ENCODE measurements around the gene ATP6V0A1. TPM values are rescaled to one million over a fixed set of nuclear protein-coding genes. Genes with fewer than 3 reads are reported as not detected.
"Not testable (repeated sequence)": the region's sequence is repeated elsewhere in the genome, so short reads cannot be mapped to it uniquely, and the experiment has no call there.

ATP6V0A1 gene
- total RNA-seq, 2 donors from 2014 or later, result 6.7 to 13.9 TPM

GRCh38 chr17:42449838-42450237, 8.8 kb upstream of the ATP6V0A1 start:
- not testable (repeated sequence) for H3K9me3 Mint-ChIP-seq; DNase-seq (ENCODE audit: low spot score); H3K4me3 Mint-ChIP-seq; H3K4me1 Mint-ChIP-seq (ENCODE audit: low read depth in 2 of 2); H3K36me3 Mint-ChIP-seq; ATAC-seq
- Mint-ChIP-seq H3K27me3 (peaks cover 11 to 12% of the 10 kb centered on the region in 2 donors), H3K27ac (peak overlapping the region in 1 of 2 donors; percentile 5)

DNA sequence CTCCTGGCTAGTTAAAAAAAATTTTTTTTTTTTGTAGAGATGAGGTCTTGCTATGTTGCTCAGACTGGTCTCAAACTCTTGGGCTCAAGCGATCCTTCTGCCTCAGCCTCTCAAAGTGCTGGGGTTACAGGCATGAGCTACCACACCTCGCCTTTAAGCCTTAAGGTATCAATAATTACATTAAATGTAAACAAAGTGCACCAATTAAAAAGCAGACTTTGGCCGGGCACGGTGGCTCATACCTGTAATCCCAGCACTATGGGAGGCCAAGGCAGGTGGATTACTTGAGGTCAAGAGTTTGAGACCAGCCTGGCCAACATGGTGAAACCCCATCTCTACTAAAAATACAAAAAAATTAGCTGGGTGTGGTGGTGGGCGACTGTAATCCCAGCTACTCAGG, 7.4 kb upstream of the ATP6V0A1 start:
- H3K4me3 Mint-ChIP-seq; ATAC-seq; DNase-seq (ENCODE audit: low spot score); H3K27me3 Mint-ChIP-seq; H3K27ac Mint-ChIP-seq; H3K36me3 Mint-ChIP-seq; H3K9me3 Mint-ChIP-seq; H3K4me1 Mint-ChIP-seq (ENCODE audit: low read depth in 2 of 2): not testable (repeated sequence)

DNA sequence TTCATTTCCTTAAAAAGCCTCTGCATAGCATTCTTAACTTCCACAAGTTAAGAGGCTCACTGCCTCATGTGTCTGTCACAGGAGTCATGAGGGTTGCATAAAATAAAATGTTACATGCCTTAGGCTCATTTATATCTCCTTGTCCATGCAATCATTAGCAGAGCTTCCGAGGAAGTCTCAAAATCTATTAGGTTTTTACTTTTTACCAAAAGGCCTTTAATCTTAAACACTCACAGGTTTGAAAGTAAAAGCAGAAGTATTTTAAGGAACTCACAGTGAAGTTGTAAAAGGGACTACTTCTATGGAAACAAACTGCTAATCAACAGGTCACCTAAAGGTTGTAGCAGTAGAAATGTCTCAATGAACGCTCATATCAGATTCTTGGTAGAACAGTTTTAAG, 5.2 kb upstream of the ATP6V0A1 start:
- ATAC-seq, result no peak
- peak overlapping the region; percentile 0 to 2 for H3K27ac Mint-ChIP-seq

DNA sequence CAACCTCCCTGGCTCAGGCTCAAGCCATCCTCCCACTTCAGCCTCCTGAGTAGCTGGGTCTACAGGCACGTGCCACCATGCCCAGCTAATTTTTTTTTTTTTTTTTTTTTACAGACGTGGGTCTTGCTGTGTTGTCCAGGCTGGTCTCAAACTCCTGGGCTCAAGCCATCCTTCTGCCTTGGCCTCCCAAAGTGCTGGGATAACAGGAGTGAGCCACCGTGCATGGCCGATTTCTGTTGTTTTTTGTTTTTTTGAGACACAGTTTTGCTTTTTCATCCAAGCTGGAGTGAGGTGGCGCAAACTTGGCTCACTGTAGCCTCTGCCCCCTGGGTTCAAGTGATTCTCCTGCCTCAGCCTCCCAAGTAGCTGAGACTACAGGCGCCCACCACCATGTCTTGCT, 3.7 kb upstream of the ATP6V0A1 start:
- H3K9me3 Mint-ChIP-seq; ATAC-seq; H3K36me3 Mint-ChIP-seq; H3K4me3 Mint-ChIP-seq; DNase-seq (ENCODE audit: low spot score): not testable (repeated sequence)
- Mint-ChIP-seq H3K4me1 (ENCODE audit: low read depth in 2 of 2) (peaks cover 36% of the 10 kb centered on the region in 2 donors), H3K27ac (peak overlapping the region in 1 of 2 donors; percentile 40), H3K27me3 (peaks cover 18 to 26% of the 10 kb centered on the region in 2 donors)

More for the DNA sequence above, 5.2 kb upstream of the ATP6V0A1 start:
- Mint-ChIP-seq H3K4me1 (ENCODE audit: low read depth in 2 of 2) (peaks cover 21 to 22% of the 10 kb centered on the region in 2 donors), H3K4me3 (no peak overlapping the region), H3K9me3 (no peaks in the 10 kb centered on the region), H3K36me3 (peaks cover 4% of the 10 kb centered on the region), H3K27me3 (peaks cover 12% of the 10 kb centered on the region in 2 donors)
- DNase-seq (ENCODE audit: low spot score), result no peak

GRCh38 chr17:42456223-42457106, 2.2 kb upstream of the ATP6V0A1 start:
- Mint-ChIP-seq H3K9me3 (no peaks in the 10 kb centered on the region), H3K27ac (peak overlapping the region; percentile 49 to 58), H3K36me3 (peaks cover 4% of the 10 kb centered on the region), H3K4me3 (peak overlapping the region; percentile 66), H3K27me3 (peaks cover 20 to 32% of the 10 kb centered on the region in 2 donors), H3K4me1 (ENCODE audit: low read depth in 2 of 2) (peaks cover 40 to 42% of the 10 kb centered on the region in 2 donors)
- ATAC-seq (peak; percentile 34 to 66), DNase-seq (ENCODE audit: low spot score) (peak; percentile 64)

DNA sequence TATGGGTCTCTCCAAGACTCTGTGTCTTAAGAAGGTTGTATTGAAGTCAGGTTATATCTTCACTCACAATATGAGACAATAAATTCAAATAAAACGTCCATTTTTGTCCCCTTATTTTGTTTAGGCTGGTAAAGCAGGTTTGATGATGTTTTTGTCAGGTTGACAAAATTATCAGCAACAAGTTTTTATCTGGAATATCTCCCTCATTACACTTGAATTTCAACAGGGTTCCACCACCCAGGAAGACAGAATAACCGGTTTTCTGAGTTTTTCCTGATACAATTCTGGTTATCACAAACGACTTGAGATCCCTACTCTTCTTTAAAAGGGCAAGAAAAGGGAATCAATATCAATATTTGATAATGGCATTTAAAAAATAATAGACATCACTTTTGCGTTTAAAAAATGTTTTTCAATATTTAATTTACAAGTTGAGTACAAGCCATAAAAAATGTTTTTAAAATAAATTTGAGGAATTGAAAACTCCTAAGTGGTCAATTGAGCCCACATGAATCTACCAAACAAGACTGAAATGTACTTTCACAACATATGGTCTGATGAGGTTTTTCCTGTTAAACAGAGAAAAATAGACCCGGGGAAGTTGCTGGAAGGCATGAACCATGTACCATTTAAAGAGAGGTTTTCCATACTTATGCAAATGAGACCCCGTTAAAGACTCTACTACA, 1.4 kb upstream of the ATP6V0A1 start:
- DNase-seq (ENCODE audit: low spot score) (no peak), ATAC-seq (no peak)
- peak overlapping the region; percentile 49 to 58 for H3K27ac Mint-ChIP-seq
- H3K27me3 Mint-ChIP-seq, result peaks cover 21 to 32% of the 10 kb centered on the region in 2 donors
- H3K36me3 Mint-ChIP-seq, result peaks cover 4% of the 10 kb centered on the region
- peaks cover 40 to 42% of the 10 kb centered on the region in 2 donors for H3K4me1 Mint-ChIP-seq (ENCODE audit: low read depth in 2 of 2)
- H3K9me3 Mint-ChIP-seq, result no peaks in the 10 kb centered on the region
- peak overlapping the region; percentile 66 for H3K4me3 Mint-ChIP-seq

DNA sequence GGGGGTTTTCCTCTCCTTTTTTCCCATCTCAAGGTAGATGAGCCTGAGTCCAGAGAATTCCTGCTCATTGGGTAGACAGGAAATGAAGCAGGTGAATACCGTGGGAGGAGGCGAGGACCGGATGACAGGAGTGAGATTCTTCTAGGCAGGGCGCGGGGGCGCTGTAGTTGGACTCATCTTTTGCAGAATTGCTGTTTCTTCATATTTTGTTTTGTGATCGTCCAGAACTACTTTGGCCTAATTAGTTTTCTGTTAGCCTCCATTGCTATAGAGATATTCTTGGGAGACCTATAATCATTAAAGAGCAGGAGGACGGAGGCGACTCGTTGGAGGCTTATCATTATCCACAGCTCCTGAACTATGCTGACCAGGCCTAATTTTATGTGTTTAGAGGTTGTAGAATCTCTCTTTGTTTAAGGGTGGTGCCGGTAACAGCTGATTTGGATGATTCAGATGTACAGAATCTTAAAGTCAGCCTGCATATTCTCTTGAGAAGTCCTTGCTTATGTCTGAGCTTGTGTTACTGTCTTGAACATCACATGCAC, 650 bp downstream of the ATP6V0A1 start:
- Mint-ChIP-seq H3K9me3 (no peaks in the 10 kb centered on the region), H3K4me1 (ENCODE audit: low read depth in 2 of 2) (peaks cover 40 to 42% of the 10 kb centered on the region in 2 donors), H3K36me3 (peaks cover 4% of the 10 kb centered on the region), H3K27ac (peak overlapping the region; percentile 67 to 87), H3K27me3 (peaks cover 20 to 26% of the 10 kb centered on the region in 2 donors), H3K4me3 (peak overlapping the region; percentile 92)
- DNase-seq (ENCODE audit: low spot score) (no peak), ATAC-seq (no peak)

GRCh38 chr17:42459801-42460281, 1.2 kb downstream of the ATP6V0A1 start:
- peak overlapping the region; percentile 92 for H3K4me3 Mint-ChIP-seq
- ATAC-seq, result peak; percentile 29 to 55
- no peaks in the 10 kb centered on the region for H3K9me3 Mint-ChIP-seq
- H3K36me3 Mint-ChIP-seq, result peaks cover 4% of the 10 kb centered on the region
- DNase-seq (ENCODE audit: low spot score), result no peak
- peaks cover 40 to 42% of the 10 kb centered on the region in 2 donors for H3K4me1 Mint-ChIP-seq (ENCODE audit: low read depth in 2 of 2)
- H3K27me3 Mint-ChIP-seq, result peaks cover 20 to 26% of the 10 kb centered on the region in 2 donors
- H3K27ac Mint-ChIP-seq, result peak overlapping the region in 1 of 2 donors; percentile 5

- Mint-ChIP-seq H3K9me3 (no peaks in the 10 kb centered on the region), H3K27me3 (peaks cover 20 to 26% of the 10 kb centered on the region in 2 donors), H3K4me1 (ENCODE audit: low read depth in 2 of 2) (peaks cover 38 to 42% of the 10 kb centered on the region in 2 donors), H3K4me3 (peak overlapping the region; percentile 92), H3K36me3 (peaks cover 4% of the 10 kb centered on the region), H3K27ac (peak overlapping the region in 1 of 2 donors; percentile 5)
- no peak for DNase-seq (ENCODE audit: low spot score)
- ATAC-seq, result no peak
These were observed 1.7 kb downstream of the ATP6V0A1 start for GRCh38 chr17:42460371-42460770.

DNA sequence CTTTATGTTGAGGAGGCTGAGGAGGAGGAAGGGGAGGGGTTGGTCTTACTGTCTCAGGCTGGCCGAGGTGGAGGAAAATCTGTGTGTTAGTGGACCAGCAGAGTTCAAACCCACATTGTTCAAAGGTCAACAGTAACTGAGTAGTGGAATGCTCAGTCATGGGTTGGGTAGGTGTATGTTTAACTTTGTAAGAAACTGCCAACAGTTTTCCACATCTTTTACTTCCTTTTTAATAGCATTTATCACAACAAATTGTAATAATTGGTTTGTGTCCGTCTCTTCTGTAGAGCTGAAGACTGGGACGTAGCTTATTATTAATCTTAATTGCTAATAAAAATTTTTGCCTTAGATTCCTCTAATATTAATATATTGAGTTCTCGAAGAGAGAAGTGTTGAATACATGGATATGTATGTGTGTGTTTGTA, 5.3 kb downstream of the ATP6V0A1 start:
- no peak for ATAC-seq
- H3K9me3 Mint-ChIP-seq, result no peaks in the 10 kb centered on the region
- H3K4me1 Mint-ChIP-seq (ENCODE audit: low read depth in 2 of 2), result peaks cover 15 to 16% of the 10 kb centered on the region in 2 donors
- H3K36me3 Mint-ChIP-seq, result no peaks in the 10 kb centered on the region
- H3K27ac Mint-ChIP-seq, result no peak overlapping the region
- H3K4me3 Mint-ChIP-seq, result no peak overlapping the region
- DNase-seq (ENCODE audit: low spot score), result no peak
- H3K27me3 Mint-ChIP-seq, result peaks cover 31 to 33% of the 10 kb centered on the region in 2 donors

DNA sequence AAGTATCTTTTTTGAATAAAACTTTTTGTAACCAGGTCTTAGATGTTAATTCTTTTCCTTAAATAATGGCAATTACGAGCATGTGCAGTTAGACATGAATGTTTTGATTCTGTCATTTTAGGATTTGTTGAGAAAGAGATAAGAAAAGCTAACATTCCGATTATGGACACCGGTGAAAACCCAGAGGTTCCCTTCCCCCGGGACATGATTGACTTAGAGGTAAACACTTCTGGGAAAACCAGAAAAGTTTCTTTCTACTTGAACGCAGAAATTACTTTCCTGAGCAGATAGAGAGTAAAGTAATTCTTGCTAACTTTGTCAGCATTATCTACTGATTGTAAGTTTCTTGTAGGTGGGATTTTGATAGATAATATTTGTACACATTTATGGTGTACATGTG, 9.2 kb downstream of the ATP6V0A1 start:
- Mint-ChIP-seq H3K4me3 (no peak overlapping the region), H3K36me3 (no peaks in the 10 kb centered on the region), H3K27me3 (peaks cover 15 to 26% of the 10 kb centered on the region in 2 donors), H3K9me3 (no peaks in the 10 kb centered on the region), H3K27ac (no peak overlapping the region), H3K4me1 (ENCODE audit: low read depth in 2 of 2) (no peaks in the 10 kb centered on the region)
- ATAC-seq (no peak), DNase-seq (ENCODE audit: low spot score) (no peak)

DNA sequence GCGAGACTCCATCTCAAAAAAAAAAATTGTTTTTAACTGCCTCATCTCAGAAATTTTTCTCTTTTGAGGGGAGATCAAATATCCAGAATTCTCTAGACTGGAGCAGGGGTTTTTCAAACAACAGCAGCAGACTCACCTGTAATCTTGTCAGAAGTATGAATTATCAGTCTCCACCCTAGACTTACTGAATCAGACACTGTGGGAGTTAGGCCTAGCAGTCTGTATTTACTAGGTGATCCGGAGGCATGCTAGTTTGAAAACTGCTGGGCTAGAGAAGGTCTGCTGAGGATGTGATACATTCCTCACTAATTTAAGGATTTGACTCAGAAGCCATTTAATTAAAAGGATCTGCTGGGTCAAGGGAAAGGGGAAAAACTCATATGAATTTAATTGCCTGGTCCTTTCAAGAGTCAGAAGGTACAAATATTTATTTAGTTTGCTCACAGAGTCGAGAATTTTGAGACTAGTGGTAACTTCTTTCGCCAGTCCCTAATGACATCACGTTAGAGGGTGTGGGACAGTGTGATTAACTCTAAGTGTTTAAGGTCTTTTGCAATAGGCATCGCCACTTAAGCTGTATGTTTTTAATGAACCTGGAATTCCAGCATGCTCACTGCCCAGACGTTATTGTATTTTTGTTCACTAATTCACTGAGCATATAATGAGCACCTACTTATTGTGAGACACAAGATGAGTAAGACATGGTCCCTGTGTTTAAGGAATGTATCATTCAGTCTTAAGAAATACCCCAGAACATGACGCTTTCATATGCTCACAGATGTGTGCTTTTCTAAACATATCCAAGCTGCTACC, 14.2 kb downstream of the ATP6V0A1 start:
- no peak for ATAC-seq
- no peak overlapping the region for H3K4me3 Mint-ChIP-seq
- H3K27ac Mint-ChIP-seq, result no peak overlapping the region
- H3K27me3 Mint-ChIP-seq, result peaks cover 21% of the 10 kb centered on the region in 2 donors
- DNase-seq (ENCODE audit: low spot score), result no peak
- no peaks in the 10 kb centered on the region for H3K36me3 Mint-ChIP-seq
- no peaks in the 10 kb centered on the region for H3K9me3 Mint-ChIP-seq
- H3K4me1 Mint-ChIP-seq (ENCODE audit: low read depth in 2 of 2), result no peaks in the 10 kb centered on the region

DNA sequence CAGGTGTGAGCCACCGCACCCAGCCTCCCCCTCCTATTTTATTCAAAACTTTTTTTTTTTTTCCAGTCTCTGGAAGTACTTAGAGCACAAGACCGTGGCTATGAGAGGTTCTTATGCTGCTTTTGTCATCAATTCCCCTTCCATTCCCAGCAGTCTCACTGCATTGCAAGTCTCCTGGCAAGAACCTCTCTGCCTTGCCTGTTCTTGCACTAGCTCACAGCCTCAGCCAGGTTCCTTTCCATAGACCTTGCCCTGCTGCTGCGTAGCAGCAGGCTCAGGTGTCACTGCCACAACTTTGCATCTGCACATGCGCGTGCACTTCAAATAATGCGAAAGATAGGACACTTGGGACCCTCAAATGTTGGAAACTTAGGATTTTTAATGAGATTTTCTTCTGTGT, 15.6 kb downstream of the ATP6V0A1 start:
- Mint-ChIP-seq H3K4me1 (ENCODE audit: low read depth in 2 of 2) (no peaks in the 10 kb centered on the region), H3K4me3 (no peak overlapping the region), H3K36me3 (no peaks in the 10 kb centered on the region), H3K9me3 (no peaks in the 10 kb centered on the region), H3K27ac (no peak overlapping the region), H3K27me3 (peaks cover 16 to 20% of the 10 kb centered on the region in 2 donors)
- DNase-seq (ENCODE audit: low spot score), result no peak
- ATAC-seq, result no peak
